OCI-LY7 (cell line): Measurements from ENCODE around the gene WSB2. TPM values are rescaled to one million over a fixed set of nuclear protein-coding genes. Genes with fewer than 3 reads are reported as not detected.

Experiments used
- BruUV-seq: library from RNA; stranded (reverse); fragments of 400-500 nt; replicated peaks from 2 replicates; lab custom pipeline; 2021; lab: Mats Ljungman, UMichigan
- CTCF ChIA-PET: fragments of 300-600 bp; sonication (Branson Sonifier 250); formaldehyde crosslinking; loops from one replicate; lab custom pipeline; 2022; ENCODE audit warnings: antibody characterized with exemption; ENCODE audit not compliant: unreplicated experiment; lab: Charles Lee
- POLR2A ChIA-PET: fragments of 300-600 bp; sonication (Branson Sonifier 250); formaldehyde crosslinking; loops from one replicate; lab custom pipeline; 2022; ENCODE audit warnings: antibody characterized with exemption; lab: Charles Lee
- DNase-seq: peaks from one replicate; pipeline ENCODE4 v3.0.0-alpha.2; 2015; ENCODE audit warnings: low spot score
- H2AFZ ChIP-seq: fragments of 200-600 bp; sonication (generic), shearing (Covaris generic); 2 replicates; pipeline ENCODE4 v1.6.1; 2014; ENCODE audit warnings: mild to moderate bottlenecking, antibody characterized with exemption, low read length, moderate library complexity
- H3K27ac ChIP-seq: fragments of 200-600 bp; sonication (generic); 2 replicates; pipeline ENCODE4 v1.5.1; 2014; ENCODE audit warnings: mixed run types, low read depth, mild to moderate bottlenecking, moderate library complexity, low read length, inconsistent platforms; ENCODE audit not compliant: poor library complexity, severe bottlenecking
- H3K36me3 ChIP-seq: fragments of 200-600 bp; sonication (generic); 2 replicates; pipeline ENCODE4 v1.6.1; 2014; ENCODE audit warnings: mild to moderate bottlenecking, antibody characterized with exemption, low read length, moderate library complexity, mixed read lengths; ENCODE audit not compliant: insufficient read depth
- H3K4me1 ChIP-seq: fragments of 200-600 bp; sonication (generic); 2 replicates; pipeline ENCODE4 v1.5.1; 2014; ENCODE audit warnings: mild to moderate bottlenecking, low read length; ENCODE audit not compliant: insufficient read depth, poor library complexity, severe bottlenecking
- H3K4me2 ChIP-seq: fragments of 200-600 bp; sonication (generic); 2 replicates; pipeline ENCODE4 v1.6.1; 2014; ENCODE audit warnings: mild to moderate bottlenecking, low read length
- H3K4me3 ChIP-seq: fragments of 200-600 bp; sonication (generic); 2 replicates; pipeline ENCODE4 v1.5.1; 2014; ENCODE audit warnings: mild to moderate bottlenecking, low read depth, low read length; ENCODE audit not compliant: poor library complexity, severe bottlenecking
- H3K79me2 ChIP-seq: fragments of 200-600 bp; sonication (generic); 2 replicates; pipeline ENCODE4 v1.6.1; 2016; ENCODE audit warnings: low read depth, mild to moderate bottlenecking, low read length, moderate library complexity, mixed read lengths; ENCODE audit not compliant: insufficient read depth
- H3K9me2 ChIP-seq: fragments of 200-600 bp; sonication (generic); 2 replicates; pipeline ENCODE4 v1.6.1; 2016; ENCODE audit warnings: mild to moderate bottlenecking, low read length, mixed read lengths; ENCODE audit not compliant: insufficient read depth
- H3K9me3 ChIP-seq: fragments of 200-600 bp; sonication (generic); 2 replicates; pipeline ENCODE4 v1.6.1; 2014; ENCODE audit warnings: mild to moderate bottlenecking, mixed run types, low read length, mixed read lengths
- H4K20me1 ChIP-seq: fragments of 200-600 bp; sonication (generic); 2 replicates; pipeline ENCODE4 v1.6.1; 2014; ENCODE audit warnings: mild to moderate bottlenecking, antibody characterized with exemption, low read length, moderate library complexity, mixed read lengths; ENCODE audit not compliant: insufficient read depth
- CTCF ChIP-seq: fragments of 200-600 bp; sonication (generic); conservative IDR thresholded peaks from 2 replicates; pipeline ENCODE4 v1.5.1; 2014; ENCODE audit warnings: mild to moderate bottlenecking, antibody characterized with exemption, low read length, moderate library complexity, mixed read lengths
- EZH2phosphoT487 ChIP-seq: fragments of 200-600 bp; sonication (generic); IDR thresholded peaks from 2 replicates; pipeline ENCODE4 v1.6.1; 2018; ENCODE audit warnings: low read depth, borderline replicate concordance, mild to moderate bottlenecking, mixed run types, antibody characterized with exemption, low read length, moderate library complexity, mixed read lengths
- intact Hi-C: fragments of 100-400 bp; cut with micrococcal nuclease; formaldehyde crosslinking; loops from one replicate; pipeline ENCODE4 v1.10.0; 2022; ENCODE audit not compliant: unreplicated experiment
- total RNA-seq, 2 experiments: library from RNA; depleted of rRNA in 1 of 2; stranded (reverse); fragments of >200 nt in 1 of 2; shearing (Covaris generic) in 1 of 2; gene quantifications; 2 replicates each; pipeline ENCODE4 v1.2.3, GENCODE V29; 2014 to 2022

Gene WSB2
- total RNA-seq, 2 experiments from 2014 or later, result 31.9 to 34.4 TPM

- no peaks in the 10 kb centered on the region for H3K9me2 ChIP-seq
- no peak overlapping the region for H2AFZ ChIP-seq
- no peaks in the 10 kb centered on the region for H3K9me3 ChIP-seq
- BruUV-seq, result no TSS peak
- no peak overlapping the region for H3K4me2 ChIP-seq
- intact Hi-C loops, result no loop called here
- no peaks in the 10 kb centered on the region for H3K79me2 ChIP-seq
- no peak for DNase-seq
- no peak overlapping the region for H3K4me3 ChIP-seq
- H4K20me1 ChIP-seq, result no peaks in the 10 kb centered on the region
- TF ChIP-seq CTCF (no peak), EZH2phosphoT487 (no peak)
- CTCF ChIA-PET, result no interaction called here
- peaks cover 86% of the 10 kb centered on the region for H3K36me3 ChIP-seq
- POLR2A ChIA-PET, result no interaction called here
- peaks cover 9% of the 10 kb centered on the region for H3K4me1 ChIP-seq
- no peak overlapping the region for H3K27ac ChIP-seq
Measured at GRCh38 chr12:118036672-118037411, 24.1 kb downstream of the WSB2 start.

GRCh38 chr12:118035190-118036041 is 25.6 kb downstream of the WSB2 start:
- peaks cover 92% of the 10 kb centered on the region for H3K36me3 ChIP-seq
- H3K9me3 ChIP-seq, result no peaks in the 10 kb centered on the region
- H3K9me2 ChIP-seq, result no peaks in the 10 kb centered on the region
- BruUV-seq, result no TSS peak
- H4K20me1 ChIP-seq, result no peaks in the 10 kb centered on the region
- no peak for DNase-seq
- peak overlapping the region; percentile 22 for H3K4me2 ChIP-seq
- no peak overlapping the region for H2AFZ ChIP-seq
- no peak overlapping the region for H3K4me3 ChIP-seq
- ChIA-PET CTCF (no interaction called here), POLR2A (interaction anchor here (0.5 kb wide), 2 partner anchors 10 to 295 kb away, joined by 3 to 7 read pairs; no protein-coding TSS in a partner anchor)
- peaks cover 9% of the 10 kb centered on the region for H3K4me1 ChIP-seq
- no peak overlapping the region for H3K27ac ChIP-seq
- TF ChIP-seq EZH2phosphoT487 (no peak), CTCF (no peak)
- H3K79me2 ChIP-seq, result no peaks in the 10 kb centered on the region
- intact Hi-C loops, result no loop called here
